GM19467 (cell line): ENCODE measurements around the gene PPP1CB.
"Not testable (repeated sequence)": the region's sequence is repeated elsewhere in the genome, so short reads cannot be mapped to it uniquely, and the experiment has no call there.

Experiments
- ATAC-seq: cut with Tn5 transposase; IDR thresholded peaks from one replicate; pipeline ENCODE4 v1.9.1; 2021; ENCODE audit warnings: mild to moderate bottlenecking, moderate library complexity; ENCODE audit not compliant: unreplicated experiment

Gene PPP1CB

DNA sequence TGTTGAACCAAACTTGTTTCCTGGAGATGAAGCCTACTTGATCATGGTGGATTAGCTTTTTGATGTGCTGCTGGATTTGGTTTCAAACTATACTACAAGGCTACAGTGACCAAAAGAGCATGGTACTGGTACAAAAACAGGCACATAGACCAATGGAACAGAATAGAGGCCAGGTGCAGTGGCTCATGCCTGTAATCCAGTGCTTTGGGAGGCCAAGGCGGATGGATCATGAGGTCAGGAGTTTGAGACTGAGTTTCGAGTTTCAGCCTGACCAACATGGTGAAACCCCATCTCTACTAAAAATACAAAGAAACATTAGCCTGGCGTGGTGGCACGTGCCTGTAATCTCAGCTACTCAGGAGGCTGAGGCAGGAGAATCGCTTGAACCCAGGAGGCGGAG, 9.0 kb upstream of the PPP1CB start:
- not testable (repeated sequence) for ATAC-seq

DNA sequence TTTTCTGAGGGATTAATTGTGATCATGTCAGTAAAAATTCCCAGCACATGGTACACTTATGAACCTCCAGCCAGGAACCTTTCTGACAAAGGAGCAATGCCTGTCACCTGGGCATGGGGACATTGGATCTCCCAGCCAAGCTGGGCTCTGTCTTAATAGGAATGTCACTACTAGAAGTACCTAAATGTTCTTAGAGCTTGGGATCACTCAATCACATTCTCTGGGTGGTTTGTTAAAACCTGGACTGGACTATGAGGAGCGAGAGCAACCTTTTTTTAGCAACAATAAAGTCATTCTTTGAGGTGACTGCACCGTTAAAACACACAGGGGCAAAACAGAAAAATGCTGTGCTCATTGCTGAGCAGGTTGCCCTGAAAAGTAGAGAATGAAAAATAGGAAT, 6.4 kb upstream of the PPP1CB start:
- ATAC-seq = no peak

DNA sequence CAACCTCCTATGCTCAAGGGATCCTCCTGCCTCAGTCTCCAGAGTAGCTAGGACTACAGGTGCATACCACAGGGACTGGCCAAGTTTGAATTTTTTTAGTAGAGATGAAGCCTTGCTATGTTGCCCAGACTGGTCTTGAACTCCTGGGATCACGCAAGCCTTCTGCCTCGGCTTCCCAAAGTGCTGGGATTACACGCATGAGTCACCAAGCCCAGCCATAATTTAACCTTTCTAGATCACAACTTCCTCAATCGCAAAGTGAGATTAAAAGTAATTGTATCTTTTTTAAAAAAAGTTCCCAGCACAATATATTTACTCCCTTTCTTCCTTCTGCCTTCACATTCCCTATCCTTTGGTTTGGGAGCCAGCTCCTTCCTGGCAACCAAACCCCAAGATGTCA, 5.8 kb upstream of the PPP1CB start:
- ATAC-seq = no peak

DNA sequence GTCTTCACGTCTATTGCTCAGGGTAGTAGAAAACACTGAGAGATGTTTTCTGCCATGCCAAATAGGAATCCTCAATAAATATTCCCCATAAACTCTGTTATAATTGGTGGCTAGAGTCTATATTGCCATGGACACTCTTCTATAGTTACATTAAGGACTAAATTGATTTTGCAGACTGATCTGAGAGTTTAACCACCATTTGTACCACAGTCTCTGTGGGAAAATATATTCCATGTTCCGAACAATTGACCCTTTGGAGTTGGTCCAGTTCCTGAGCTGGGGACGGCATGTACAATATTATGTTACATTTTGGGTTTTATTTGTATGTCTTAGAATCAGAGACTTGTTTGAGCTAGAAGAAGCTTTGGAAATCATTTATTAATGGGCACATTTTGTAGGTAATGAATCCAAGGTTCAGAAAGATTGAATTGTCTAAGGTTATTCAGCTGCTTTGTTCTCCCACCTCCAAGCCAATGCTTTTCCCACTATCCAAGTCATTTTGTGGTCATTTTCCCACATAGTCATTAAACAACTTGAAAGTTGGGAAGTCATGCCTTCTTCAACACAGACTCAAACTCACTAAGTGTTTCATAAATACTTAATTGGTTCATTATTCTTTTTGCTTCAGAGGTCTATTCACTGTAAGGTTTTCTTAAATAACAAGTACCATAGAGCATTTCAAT, 5.1 kb upstream of the PPP1CB start:
- no peak for ATAC-seq

DNA sequence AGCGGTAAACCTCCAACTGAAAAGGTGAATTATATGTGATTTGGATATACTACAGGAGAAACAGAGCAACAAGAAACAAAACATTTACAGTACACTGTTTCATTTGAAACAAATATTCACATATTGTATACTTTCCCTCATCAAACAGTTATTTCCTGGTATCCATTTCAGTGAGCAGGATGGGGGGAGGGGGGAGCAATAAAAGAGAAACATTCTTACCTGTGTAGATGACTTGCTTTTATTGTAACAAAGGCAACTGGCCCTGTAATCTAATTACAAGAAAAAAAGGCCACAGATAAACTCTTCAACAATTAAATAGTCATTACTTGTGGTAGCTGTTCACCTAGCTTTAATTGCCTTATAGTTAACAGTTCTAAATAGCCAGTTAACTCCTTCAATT, 3.9 kb upstream of the PPP1CB start:
- ATAC-seq = no peak

DNA sequence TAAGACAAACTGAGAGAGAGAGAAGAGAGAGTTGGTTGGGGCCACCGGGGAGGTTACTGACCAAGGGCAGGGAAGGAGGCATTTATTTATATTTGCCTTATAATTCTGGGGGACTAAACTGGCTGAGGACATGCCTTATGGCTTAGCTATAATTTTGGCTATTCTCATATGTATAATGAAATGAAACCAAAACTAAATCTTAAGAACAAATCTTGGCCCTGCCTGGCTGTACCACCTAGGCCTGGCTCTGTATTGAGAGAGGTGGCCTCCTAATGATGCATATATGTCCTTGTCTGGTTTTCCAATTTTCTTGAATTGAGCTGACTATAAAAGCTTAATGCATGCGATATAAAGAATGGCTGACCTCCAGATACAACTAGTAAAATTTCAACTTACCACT, 3.5 kb upstream of the PPP1CB start:
- ATAC-seq = no peak

DNA sequence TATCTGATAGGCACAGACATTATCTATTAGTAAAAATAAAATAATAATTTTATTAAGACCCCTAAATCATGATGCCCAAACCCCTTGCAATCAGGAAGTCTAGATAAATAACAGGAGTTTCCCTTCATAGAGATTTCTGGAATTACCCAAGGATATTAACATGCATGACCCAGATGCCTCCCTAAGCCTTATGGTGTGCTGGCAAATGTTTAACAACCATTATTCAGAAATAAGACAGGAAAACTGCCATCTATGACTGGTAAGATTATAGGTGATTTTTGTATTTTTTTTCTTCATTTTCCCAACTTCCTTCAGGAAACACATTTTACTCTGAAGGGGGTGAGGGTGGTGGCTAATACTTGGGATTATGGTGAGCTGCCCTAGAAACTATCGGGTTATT, 2.7 kb upstream of the PPP1CB start:
- no peak for ATAC-seq

DNA sequence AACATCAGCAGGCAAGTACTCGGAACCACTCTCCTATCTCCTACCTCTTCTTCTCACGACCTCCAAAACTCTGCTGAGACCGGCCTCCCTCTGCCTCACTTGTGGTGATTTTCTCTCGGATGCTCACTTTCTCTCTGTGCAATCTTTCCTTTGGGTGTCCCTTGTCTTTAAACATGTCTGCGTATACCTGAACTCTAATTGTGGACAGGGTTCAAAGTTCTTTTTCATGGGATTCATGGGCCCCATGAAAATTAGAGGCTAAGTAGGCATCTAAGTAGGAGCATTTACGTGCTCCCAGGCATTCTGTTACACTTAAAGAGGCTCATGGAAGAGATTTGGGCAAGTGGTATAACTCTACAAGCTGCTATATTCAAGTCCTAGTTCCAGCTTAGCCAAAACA, 2.1 kb upstream of the PPP1CB start:
- no peak for ATAC-seq

DNA sequence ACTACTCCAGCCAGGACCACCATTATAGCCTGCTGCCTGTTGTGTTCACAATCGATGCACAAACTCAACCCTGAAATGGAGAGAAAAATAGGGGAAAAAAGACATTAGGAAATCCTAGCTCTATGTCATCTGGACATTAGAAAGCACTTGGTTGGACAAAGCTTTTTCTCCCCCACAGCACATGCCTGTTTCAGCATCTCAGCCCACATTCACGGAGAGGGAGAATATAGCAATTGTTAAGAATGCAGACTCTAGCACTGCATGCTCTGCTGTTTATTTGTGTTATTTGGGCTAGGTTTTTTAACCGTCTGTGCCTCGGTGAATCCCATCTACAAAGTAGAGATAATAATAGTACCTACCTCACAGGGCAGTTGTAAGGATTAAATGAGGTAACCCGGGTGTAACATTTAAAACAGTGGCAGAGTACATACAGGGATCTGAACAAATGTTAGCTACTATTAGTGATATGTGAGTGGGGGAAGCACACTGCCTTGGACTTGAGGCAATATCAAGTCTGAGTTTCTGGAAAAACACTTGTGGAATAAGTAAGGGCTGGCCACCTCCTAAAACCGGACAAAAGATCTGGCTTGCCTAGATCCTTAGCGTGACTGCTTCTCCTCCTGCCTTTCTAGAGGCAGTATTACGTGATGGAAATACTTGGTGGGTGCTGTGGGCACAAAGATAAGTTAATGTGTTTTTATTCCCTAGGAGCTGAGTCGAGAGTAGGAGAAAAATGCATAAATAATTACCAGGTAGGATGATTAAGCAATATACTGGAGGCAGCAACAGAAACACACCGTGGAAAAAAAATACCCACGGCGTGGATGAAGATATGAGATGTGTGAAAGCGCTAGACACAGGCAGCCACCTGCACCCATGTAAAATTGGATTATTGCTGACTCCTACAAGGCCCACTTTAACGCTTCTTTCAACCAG, 1.0 kb upstream of the PPP1CB start:
- ATAC-seq = no peak

DNA sequence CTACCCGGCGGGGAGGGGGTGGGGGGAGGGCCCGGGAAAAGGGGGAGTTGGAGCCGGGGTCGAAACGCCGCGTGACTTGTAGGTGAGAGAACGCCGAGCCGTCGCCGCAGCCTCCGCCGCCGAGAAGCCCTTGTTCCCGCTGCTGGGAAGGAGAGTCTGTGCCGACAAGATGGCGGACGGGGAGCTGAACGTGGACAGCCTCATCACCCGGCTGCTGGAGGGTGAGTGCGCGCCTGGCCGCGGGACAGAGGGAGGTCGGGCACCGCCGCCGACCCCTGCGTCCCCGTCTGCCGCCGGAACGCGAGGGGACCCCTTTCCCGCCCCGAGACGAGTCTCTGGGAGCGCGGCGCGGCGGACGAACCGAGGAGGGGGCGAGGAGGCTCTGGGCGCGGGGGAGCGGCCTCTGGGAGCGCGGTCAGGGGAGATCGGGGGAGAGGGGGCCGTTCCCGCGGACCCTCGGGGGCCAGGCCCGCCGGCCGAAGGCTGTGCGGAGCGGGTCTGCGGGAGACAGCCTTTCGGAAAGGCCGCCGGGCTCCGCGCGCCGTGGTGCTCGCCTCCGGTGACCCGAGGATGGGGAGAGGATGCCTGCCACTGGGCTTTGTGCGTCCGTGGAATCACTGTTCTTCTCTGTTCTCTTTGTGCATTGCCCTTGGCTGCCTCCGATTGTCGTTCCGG, 463 bp downstream of the PPP1CB start:
- ATAC-seq = peak; percentile 21

DNA sequence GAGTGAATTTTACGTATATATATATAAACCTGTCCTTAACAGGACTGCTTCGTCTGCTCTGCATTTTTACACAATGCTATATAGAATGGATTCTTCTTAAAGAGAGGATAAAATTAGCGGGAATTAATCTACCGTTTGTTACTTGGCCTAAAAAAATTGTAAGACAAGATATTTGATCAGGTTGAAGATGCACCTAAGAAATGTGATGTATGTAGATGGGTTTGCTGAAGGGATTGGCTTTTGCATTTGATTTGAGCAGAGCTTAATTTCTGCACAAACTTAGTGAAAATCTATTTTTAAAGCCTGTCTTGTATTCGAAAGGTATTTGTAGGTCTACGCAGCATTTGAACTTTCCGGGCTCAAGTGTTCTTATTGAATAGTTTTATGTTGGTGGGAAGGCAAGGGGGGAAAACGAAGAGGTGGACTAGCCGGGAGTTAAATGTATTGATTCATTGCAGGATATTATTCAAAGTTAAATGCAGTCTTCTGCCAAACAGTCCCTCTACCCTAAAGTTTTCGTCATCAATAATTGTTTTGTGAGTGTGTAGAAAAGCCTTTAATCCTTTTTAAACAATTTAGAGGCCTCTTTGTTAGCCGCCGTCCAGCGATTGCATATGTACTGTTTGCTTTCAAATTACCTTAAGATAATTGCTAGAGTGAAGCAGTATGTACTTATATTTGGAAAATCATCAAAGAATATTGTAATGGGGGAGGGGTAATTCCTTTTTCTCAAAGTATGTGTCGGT, 1.2 kb downstream of the PPP1CB start:
- no peak for ATAC-seq

DNA sequence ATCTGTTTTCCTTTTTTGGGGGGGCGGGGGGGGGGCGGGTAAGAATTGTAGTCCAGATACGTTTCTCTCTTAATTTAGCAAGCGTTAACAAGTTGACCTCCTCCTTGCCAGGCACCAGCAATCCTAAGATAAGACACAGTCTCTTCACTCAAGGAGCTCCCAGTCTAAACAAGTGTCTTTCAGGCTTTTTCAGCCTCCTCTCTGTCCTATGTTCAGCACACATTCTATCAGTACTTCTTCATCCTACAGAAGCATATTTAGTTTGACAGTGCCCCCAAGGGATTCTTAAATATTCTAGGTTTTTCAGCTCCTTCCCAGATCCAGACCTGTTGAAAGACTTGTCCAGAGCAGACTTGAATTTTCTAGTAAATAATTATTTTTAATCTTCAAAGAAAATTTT, 2.7 kb downstream of the PPP1CB start:
- ATAC-seq = no peak

DNA sequence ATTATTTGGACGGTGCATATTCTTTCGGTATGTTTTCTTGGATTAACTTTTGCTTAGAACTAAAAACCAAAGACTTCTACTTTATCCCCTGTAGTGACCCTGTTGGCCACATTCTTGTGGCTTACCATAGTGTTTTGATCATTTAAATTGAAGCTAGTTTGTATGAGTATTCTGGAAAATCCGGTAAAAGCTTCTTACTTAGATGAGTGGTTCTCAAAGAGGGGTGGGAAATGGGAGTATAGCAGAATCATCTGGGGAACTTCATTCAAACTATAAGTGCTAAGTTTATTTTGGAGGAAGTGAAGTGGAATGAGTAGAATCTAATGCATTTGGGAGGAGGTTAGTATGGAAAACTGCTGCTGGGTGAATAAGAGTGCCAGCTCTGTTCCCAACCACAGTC, 3.8 kb downstream of the PPP1CB start:
- no peak for ATAC-seq

DNA sequence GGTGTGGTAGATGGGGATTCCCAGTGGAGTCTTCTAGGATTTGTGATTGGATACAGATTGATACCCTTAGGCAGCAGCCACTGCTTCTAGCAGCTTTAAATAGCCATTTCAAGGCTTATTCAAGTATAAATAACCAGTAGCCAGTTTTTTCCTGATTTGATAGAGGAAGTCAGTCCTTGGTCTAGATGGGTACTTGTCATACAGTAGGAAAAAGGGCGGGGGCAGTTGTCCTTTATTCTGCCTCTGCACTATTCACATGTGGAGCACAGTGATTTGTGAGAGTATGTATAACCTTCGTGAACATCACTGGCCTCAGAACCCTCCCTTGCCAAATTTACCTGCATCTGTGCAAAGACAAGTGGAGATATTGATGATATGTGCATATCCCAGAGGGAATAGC, 6.8 kb downstream of the PPP1CB start:
- no peak for ATAC-seq

DNA sequence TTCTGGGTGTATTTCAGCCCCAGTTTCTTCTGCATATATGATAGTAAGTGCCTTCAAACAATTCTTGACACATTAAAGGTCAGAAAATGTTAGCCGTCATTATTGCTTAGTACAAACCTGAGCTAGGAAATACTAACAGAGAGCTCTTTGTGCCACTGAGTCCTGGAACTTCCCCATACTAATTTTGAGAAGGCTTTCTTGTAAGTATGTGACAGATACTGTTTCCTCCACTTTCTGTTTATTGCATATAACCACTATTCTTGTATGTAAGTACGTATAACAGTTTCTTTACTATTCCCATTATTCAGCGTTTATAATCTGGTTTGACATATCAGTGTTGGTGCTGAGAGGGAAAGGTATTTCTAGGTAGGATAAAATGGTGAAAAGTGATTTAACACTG, 9.8 kb downstream of the PPP1CB start:
- no peak for ATAC-seq

DNA sequence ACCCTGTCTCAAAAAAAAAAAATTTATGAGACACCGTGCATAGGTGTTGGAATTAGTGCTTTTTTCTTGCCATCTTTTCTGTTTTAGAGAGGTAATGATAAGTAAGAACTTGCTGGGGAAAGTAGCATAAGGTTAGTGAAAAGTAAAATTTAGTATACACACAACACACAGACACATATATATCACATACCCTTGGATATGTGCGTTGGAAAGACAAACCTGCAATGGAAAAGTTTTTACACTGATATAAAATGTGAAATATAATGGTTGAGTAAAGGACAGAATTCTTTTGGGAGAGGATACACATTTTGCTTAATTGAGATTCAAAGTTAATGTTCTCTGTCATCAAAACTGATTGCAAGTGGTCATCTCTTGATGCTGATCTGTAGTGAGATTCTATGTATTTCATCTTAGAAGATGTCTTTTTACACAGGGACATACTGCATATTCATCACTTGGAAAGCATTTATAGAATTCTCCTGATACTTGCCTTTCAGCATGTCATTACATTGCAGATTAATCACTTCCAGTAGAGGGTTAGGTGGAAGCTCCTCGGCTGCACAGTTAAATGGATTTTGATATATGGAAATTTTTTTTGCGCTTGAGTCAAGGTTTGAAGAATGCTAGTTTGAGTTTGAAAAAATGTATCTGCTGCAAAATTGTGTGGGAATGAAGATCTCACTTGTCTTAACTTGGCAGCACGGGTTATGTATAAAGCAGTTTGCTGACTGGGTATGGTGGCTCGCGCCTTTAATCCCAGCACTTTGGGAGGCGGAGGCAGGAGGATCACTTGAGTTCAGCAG, 13.5 kb downstream of the PPP1CB start:
- ATAC-seq = no peak

DNA sequence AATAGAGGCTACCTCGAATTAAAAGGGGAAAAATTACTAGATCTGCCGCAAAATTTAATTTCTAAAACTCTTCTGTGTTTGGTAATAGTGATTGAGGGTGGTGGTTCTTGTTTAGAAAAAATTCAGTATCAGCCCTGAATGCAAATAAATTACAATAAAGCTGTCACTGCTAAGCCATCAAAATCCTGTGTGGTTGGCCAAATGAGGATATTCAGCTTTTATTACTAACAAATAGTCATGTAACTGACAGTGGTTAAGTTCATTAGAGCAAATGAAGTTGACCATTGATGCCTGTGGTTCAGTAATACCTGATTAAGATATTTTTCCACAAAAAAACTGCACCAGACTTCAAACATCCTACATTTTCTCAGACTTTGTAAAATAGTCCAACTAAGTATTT, 14.4 kb downstream of the PPP1CB start:
- no peak for ATAC-seq

DNA sequence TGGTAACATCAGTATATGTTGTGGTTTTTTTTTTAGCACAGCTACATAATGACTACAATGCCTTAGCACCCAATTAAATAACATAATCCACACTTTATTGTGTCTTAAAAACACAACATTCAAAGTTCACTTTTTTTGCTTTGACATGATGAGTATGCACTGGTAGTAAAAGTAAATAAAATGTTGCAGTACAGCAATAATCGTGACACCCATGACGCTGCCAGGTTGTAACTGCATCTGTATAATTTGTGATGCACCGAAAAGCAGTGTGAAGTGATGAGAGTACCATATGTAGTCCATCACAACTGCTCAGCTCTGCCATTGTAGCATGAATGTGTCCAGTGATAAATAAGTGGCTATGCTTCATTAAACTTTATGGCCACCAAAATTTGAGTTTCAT, 15.7 kb downstream of the PPP1CB start:
- ATAC-seq = no peak

DNA sequence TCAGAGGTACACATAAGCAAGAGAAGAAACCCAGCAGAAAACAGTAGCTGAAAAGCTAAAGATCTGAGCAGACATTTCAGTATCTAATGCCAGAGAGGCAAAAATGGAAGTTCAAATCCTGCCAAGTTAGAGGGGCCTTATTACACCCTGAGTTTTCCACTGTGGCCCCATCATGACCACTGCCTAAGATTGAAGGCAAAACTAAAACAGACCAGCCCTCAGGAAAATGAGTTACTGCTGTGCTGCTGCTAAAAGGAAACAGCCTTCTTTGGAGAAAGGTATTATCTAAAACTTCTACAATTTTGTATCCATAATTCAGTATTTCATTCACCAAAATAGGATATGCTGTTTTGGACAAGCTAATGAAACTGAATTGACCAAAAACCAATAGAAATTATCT, 16.8 kb downstream of the PPP1CB start:
- no peak for ATAC-seq

DNA sequence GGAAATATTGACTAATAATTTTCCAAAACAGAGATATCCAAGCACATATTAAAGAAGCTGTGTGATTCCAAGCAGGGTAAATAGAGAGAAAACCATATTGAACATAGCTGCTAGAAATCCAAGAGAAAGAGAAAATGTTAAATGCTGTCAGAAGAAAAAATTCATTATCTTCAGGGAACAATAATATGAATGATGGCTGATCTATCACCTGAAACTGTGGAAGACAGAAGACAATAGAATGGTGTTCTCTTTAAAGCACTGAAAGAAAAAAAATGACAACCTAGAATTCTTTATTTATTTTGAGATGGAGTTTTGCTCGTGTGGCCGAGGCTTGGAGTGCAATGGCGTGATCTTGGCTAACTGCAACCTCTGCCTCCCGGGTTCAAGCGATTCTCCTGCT, 17.3 kb downstream of the PPP1CB start:
- no peak for ATAC-seq
